Effector CD8-positive, alpha-beta T cell (primary cell): ENCODE results near the gene CDC25A.

Experiments used
- DNase-seq: peaks from one replicate; lab custom pipeline; 2025; lab: John Stamatoyannopoulos, UW

CDC25A gene

GRCh38 chr3:48194446-48195071 is 6.3 kb upstream of the CDC25A start:
- DNase-seq: no peak

- DNase-seq: no peak
Measured at GRCh38 chr3:48190911-48191310, 2.7 kb upstream of the CDC25A start.

- no peak for DNase-seq
Measured at GRCh38 chr3:48189321-48189720, 1.1 kb upstream of the CDC25A start.

GRCh38 chr3:48187579-48188265 is 495 bp downstream of the CDC25A start:
- DNase-seq: no peak

- DNase-seq: no peak
Measured at GRCh38 chr3:48187301-48187578, 977 bp downstream of the CDC25A start.

- DNase-seq: no peak
Measured at GRCh38 chr3:48186631-48187300, 1.5 kb downstream of the CDC25A start.

GRCh38 chr3:48185129-48185528 is 3.1 kb downstream of the CDC25A start:
- no peak for DNase-seq

- no peak for DNase-seq
Measured at GRCh38 chr3:48184299-48184698, 3.9 kb downstream of the CDC25A start.

GRCh38 chr3:48180531-48181253 is 7.5 kb downstream of the CDC25A start:
- DNase-seq: no peak

- no peak for DNase-seq
Measured at GRCh38 chr3:48180021-48180420, 8.2 kb downstream of the CDC25A start.

GRCh38 chr3:48178072-48178471 is 10.1 kb downstream of the CDC25A start:
- no peak for DNase-seq

GRCh38 chr3:48157950-48158376 is 30.3 kb downstream of the CDC25A start:
- peak; percentile 7 for DNase-seq

GRCh38 chr3:48157202-48157840 is 30.9 kb downstream of the CDC25A start:
- no peak for DNase-seq

GRCh38 chr3:48156163-48156562 is 32.1 kb downstream of the CDC25A start:
- no peak for DNase-seq

- no peak for DNase-seq
Measured at GRCh38 chr3:48155122-48155521, 33.1 kb downstream of the CDC25A start.

- no peak for DNase-seq
Measured at GRCh38 chr3:48151807-48152427, 36.3 kb downstream of the CDC25A start.

- DNase-seq: peak; percentile 5
Measured at GRCh38 chr3:48151058-48151806, 37.0 kb downstream of the CDC25A start.

- no peak for DNase-seq
Measured at GRCh38 chr3:48143992-48144391, 44.2 kb downstream of the CDC25A start.

- no peak for DNase-seq
Measured at GRCh38 chr3:48143567-48143966, 44.6 kb downstream of the CDC25A start.

GRCh38 chr3:48142316-48142870 is 45.8 kb downstream of the CDC25A start:
- no peak for DNase-seq
